MM.1S (cell line): Measurements from ENCODE around the gene CENPW.

Experiments used
- DNase-seq: peaks from one replicate; pipeline ENCODE4 v3.0.0-alpha.2; 2015
- H2AFZ ChIP-seq: fragments of 300-600 bp; sonication (generic); 2 replicates; pipeline ENCODE4 v1.6.0; 2016; ENCODE audit warnings: antibody characterized with exemption, low read length
- H3F3A ChIP-seq: fragments of 300-600 bp; sonication (generic); 2 replicates; pipeline ENCODE4 v1.6.1; 2016; ENCODE audit warnings: mild to moderate bottlenecking, antibody characterized with exemption, low read length, moderate library complexity, mixed read lengths; ENCODE audit not compliant: insufficient read depth
- H3K27ac ChIP-seq: fragments of 300-600 bp; sonication (generic); 2 replicates; pipeline ENCODE4 v1.5.1; 2016; ENCODE audit warnings: mild to moderate bottlenecking, low read length
- H3K27me3 ChIP-seq: fragments of 300-600 bp; sonication (generic); replicated peaks from 2 replicates; pipeline ENCODE4 v1.6.0; 2016; ENCODE audit warnings: low read length; ENCODE audit not compliant: insufficient read depth
- H3K36me3 ChIP-seq: fragments of 300-600 bp; sonication (generic); replicated peaks from 2 replicates; pipeline ENCODE4 v1.6.1; 2016; ENCODE audit warnings: mild to moderate bottlenecking, low read length, mixed read lengths; ENCODE audit not compliant: insufficient read depth
- H3K4me1 ChIP-seq: fragments of 300-600 bp; sonication (generic); 2 replicates; pipeline ENCODE4 v1.6.1; 2016; ENCODE audit warnings: low read length, mixed read lengths
- H3K4me2 ChIP-seq: fragments of 300-600 bp; sonication (generic); 2 replicates; pipeline ENCODE4 v1.6.0; 2016; ENCODE audit warnings: low read depth, low read length
- H3K4me3 ChIP-seq: fragments of 300-600 bp; sonication (generic); 2 replicates; pipeline ENCODE4 v1.5.1; 2016; ENCODE audit warnings: low read length, mixed read lengths
- H3K79me2 ChIP-seq: fragments of 300-600 bp; sonication (generic); 2 replicates; pipeline ENCODE4 v1.6.1; 2016; ENCODE audit warnings: mixed run types, low read length, mixed read lengths
- H3K9ac ChIP-seq: fragments of 300-600 bp; sonication (generic); 2 replicates; pipeline ENCODE4 v1.6.1; 2016; ENCODE audit warnings: low read length, mixed read lengths
- H3K9me2 ChIP-seq: fragments of 300-600 bp; sonication (generic); replicated peaks from 2 replicates; pipeline ENCODE4 v1.6.1; 2016; ENCODE audit warnings: mild to moderate bottlenecking, low read length, mixed read lengths; ENCODE audit not compliant: insufficient read depth
- H3K9me3 ChIP-seq: fragments of 300-600 bp; sonication (generic); replicated peaks from 2 replicates; pipeline ENCODE4 v1.6.1; 2016; ENCODE audit warnings: mild to moderate bottlenecking, low read length, mixed read lengths; ENCODE audit not compliant: insufficient read depth
- H4K20me1 ChIP-seq: fragments of 300-600 bp; sonication (generic); 2 replicates; pipeline ENCODE4 v1.6.1; 2016; ENCODE audit warnings: mild to moderate bottlenecking, low read length, moderate library complexity, mixed read lengths; ENCODE audit not compliant: insufficient read depth
- CTCF ChIP-seq: fragments of 300-600 bp; sonication (generic); IDR thresholded peaks from 2 replicates; pipeline ENCODE4 v1.5.1; 2016; ENCODE audit warnings: antibody characterized with exemption, low read length, mixed read lengths
- EZH2 ChIP-seq: fragments of 300-600 bp; sonication (generic); optimal IDR thresholded peaks from 2 replicates; pipeline ENCODE3; 2017; ENCODE audit warnings: low read depth, mild to moderate bottlenecking, antibody characterized with exemption, low read length, mixed read lengths
- EZH2phosphoT487 ChIP-seq: fragments of 300-600 bp; sonication (generic); IDR thresholded peaks from 2 replicates; pipeline ENCODE4 v1.6.1; 2018; ENCODE audit warnings: antibody characterized with exemption, low read length

The CENPW gene

GRCh38 chr6:126377594-126378153 is 37.8 kb downstream of the CENPW start:
- Histone ChIP-seq H3K27ac (no peak overlapping the region), H3K36me3 (no peaks in the 10 kb centered on the region), H3K9me2 (no peaks in the 10 kb centered on the region), H3K79me2 (no peaks in the 10 kb centered on the region), H3K9ac (no peak overlapping the region), H3K4me2 (no peak overlapping the region), H3F3A (no peaks in the 10 kb centered on the region), H3K27me3 (no peaks in the 10 kb centered on the region), H3K9me3 (no peaks in the 10 kb centered on the region), H3K4me3 (no peak overlapping the region), H4K20me1 (no peaks in the 10 kb centered on the region), H3K4me1 (no peaks in the 10 kb centered on the region), H2AFZ (no peak overlapping the region)
- no peak for DNase-seq
- TF ChIP-seq CTCF (no peak), EZH2phosphoT487 (no peak), EZH2 (no peak)

GRCh38 chr6:126380072-126380583 is 40.2 kb downstream of the CENPW start:
- no peaks in the 10 kb centered on the region for H3K36me3 ChIP-seq
- no peak overlapping the region for H3K9ac ChIP-seq
- H3K27me3 ChIP-seq: no peaks in the 10 kb centered on the region
- H3K79me2 ChIP-seq: no peaks in the 10 kb centered on the region
- H3K9me2 ChIP-seq: no peaks in the 10 kb centered on the region
- H4K20me1 ChIP-seq: no peaks in the 10 kb centered on the region
- no peaks in the 10 kb centered on the region for H3K4me1 ChIP-seq
- H2AFZ ChIP-seq: no peak overlapping the region
- TF ChIP-seq EZH2phosphoT487: no peak
- TF ChIP-seq EZH2: no peak
- TF ChIP-seq CTCF: no peak
- no peak for DNase-seq
- H3K4me2 ChIP-seq: no peak overlapping the region
- no peaks in the 10 kb centered on the region for H3F3A ChIP-seq
- no peaks in the 10 kb centered on the region for H3K9me3 ChIP-seq
- no peak overlapping the region for H3K4me3 ChIP-seq
- H3K27ac ChIP-seq: no peak overlapping the region

- Histone ChIP-seq H3K9me2 (no peaks in the 10 kb centered on the region), H3K79me2 (no peaks in the 10 kb centered on the region), H3K27ac (no peak overlapping the region), H3K36me3 (no peaks in the 10 kb centered on the region), H3F3A (no peaks in the 10 kb centered on the region), H3K4me1 (no peaks in the 10 kb centered on the region), H3K4me3 (no peak overlapping the region), H4K20me1 (no peaks in the 10 kb centered on the region), H3K4me2 (no peak overlapping the region), H3K27me3 (no peaks in the 10 kb centered on the region), H2AFZ (no peak overlapping the region), H3K9ac (no peak overlapping the region), H3K9me3 (no peaks in the 10 kb centered on the region)
- TF ChIP-seq EZH2phosphoT487 (no peak), EZH2 (no peak), CTCF (no peak)
- no peak for DNase-seq
Measured at GRCh38 chr6:126381498-126381897, 41.6 kb downstream of the CENPW start.
